Daoy (cell line): ENCODE measurements around the gene MACF1. TPM values are rescaled to one million over a fixed set of nuclear protein-coding genes. Genes with fewer than 3 reads are reported as not detected.
A peak's percentile ranks its signal among the peaks of the same experiment; 100 is the strongest.
"Not testable (repeated sequence)": the region's sequence is repeated elsewhere in the genome, so short reads cannot be mapped to it uniquely, and the experiment has no call there.

Experiments used
- DNase-seq: peaks from one replicate; pipeline ENCODE4 v3.0.0-alpha.2; 2015; ENCODE audit warnings: low read depth
- total RNA-seq: library from RNA; depleted of rRNA; stranded (reverse); fragments of >200 nt; shearing (Covaris generic); gene quantifications from 2 replicates; pipeline ENCODE4 v1.2.3, GENCODE V29; 2014

Gene MACF1
- total RNA-seq, 1 experiment from 2014 or later = 117 TPM

DNA sequence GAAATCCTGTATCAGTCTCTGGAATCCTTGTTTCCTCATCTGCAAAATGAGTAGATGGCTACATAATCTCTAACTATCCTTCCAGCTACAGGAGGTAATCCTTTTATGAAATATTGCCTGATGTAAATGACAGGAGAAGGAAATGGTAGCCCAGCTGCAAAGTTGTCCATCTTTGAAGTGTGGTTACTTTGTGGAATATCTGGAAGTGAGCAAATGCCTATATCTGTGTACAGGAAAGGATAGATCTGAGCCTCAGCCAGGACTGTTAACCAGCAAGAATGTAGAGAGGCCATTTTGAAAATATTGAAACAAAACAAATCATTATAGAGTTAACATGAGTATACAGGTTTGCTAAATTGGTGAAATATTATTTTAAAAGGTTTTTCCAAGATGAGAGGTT is 212.1 kb downstream of the MACF1 start:
- DNase-seq = no peak

GRCh38 chr1:39418236-39418635 is 213.7 kb downstream of the MACF1 start:
- DNase-seq = no peak

DNA sequence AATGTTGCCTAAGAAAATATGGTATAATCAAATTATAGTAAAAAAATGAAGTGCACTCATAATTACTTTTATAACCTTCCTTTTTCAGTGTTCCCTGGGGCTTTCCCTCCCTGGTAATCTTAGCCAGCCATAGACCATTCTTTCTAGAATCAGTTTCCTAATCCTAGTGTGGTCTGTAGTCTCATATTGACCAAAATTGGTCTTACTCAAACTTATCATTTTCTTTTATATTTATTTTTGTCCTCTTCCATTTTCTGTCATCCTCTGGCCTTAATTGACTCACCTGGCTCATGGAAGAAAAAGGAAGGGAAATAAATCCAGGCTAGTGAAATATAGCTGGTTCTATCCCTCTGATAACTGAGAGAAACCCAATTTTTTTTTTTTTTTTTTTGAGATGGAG is 216.0 kb downstream of the MACF1 start:
- DNase-seq = no peak

DNA sequence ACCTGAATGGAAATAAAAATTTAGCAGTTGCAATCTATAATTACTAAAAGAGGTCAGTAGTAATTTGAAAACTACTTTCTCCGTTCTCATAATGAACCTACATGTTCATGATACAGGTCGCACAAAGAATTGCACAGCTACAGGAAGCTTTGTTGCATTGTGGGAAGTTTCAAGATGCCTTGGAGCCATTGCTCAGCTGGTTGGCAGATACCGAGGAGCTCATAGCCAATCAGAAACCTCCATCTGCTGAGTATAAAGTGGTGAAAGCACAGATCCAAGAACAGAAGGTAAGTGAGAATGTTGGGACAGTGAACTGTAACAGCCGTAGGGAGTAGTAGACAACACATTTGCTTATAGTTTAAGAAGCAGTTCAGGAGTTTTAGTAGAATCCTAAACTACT is 218.1 kb downstream of the MACF1 start:
- DNase-seq = no peak

- DNase-seq = no peak
These were observed 220.7 kb downstream of the MACF1 start for GRCh38 chr1:39425151-39425550.

DNA sequence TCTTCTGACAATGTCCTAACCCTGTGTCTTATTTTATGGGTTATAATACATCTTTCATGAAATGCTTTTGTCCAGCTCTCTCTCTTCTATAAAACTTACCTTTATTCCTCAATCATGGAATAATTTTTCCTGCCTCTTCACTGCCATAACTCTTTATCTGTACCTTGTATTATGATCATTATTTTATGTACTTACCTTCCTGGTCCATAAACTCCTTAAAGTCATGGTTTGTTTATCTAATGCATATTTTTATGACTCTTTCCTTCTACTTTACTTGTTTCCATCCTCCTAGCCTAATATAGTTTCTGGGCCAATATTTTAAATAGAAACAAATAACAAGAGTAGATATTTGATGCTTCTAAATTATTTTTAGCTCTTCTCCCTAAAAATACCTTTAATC is 221.1 kb downstream of the MACF1 start:
- DNase-seq = no peak

- DNase-seq = no peak
These were observed 221.9 kb downstream of the MACF1 start for GRCh38 chr1:39426346-39426745.

DNA sequence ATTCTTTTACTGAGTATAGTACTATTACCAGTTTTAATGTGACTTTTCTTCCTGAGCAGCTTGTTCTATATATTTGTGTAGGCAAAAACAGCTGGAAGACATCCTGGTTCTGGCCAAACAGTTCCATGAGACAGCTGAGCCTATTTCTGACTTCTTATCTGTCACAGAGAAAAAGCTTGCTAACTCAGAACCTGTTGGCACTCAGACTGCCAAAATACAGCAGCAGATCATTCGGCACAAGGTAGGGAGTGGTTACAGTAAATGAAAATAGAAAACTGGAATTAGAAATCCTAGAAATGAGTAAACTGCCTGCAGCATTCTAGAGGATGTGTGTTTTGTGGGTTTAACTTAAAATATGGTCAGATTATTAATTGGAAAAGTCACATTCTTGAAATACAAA is 222.9 kb downstream of the MACF1 start:
- no peak for DNase-seq

DNA sequence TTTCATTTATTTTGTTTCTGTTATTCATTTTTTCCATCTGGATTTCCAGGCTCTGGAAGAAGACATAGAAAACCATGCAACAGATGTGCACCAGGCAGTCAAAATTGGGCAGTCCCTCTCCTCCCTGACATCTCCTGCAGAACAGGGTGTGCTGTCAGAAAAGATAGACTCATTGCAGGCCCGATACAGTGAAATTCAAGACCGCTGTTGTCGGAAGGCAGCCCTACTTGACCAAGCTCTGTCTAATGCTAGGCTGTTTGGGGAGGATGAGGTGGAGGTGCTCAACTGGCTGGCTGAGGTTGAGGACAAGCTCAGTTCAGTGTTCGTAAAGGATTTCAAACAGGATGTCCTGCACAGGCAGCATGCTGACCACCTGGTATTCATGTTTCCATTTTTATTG is 223.4 kb downstream of the MACF1 start:
- DNase-seq = no peak

DNA sequence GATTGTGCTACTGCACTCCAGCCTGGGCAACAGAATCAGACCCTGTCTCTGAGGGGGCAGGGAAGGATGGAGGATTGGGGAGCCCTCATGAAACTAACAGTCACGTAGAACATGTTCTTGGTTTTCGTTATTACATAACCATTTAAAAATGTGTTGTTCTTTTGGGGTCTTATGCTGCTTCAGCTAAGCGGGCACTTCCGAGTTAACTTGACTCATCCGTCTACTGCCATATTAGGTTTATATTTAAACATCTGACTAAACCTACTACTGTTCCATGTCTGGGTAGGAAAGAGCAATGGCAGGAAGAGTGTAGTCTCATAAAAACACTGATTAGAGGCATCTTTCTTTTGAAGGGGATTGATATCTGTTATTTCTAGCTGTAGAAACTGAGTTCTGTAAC is 227.4 kb downstream of the MACF1 start:
- no peak for DNase-seq

DNA sequence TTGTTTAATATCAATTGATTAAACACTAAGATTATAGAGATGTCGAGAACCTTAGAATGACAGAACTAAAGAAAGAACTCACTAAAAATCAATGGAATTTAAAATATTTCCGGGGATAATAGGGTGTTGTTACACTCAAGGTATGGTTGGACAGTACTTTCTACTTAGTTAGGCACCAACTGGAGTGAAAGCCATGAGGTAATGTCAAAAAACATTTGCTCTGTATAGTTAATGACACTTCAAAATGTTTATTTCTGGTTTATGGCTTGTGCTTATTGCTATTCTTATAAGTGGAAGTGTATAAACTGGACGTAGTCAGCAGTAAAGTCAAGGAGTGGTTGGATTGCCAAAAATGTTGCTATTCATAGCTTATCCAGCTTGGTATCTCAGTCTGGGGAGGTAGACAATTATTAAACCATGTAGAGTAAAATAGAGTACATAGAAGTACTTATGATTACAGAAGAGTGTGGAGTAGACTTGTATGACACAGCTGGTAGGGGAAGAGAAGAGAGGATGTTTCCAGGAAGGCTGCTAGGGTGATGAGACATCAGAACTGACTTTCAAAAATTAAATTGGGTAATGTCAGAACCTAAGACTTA is 230.4 kb downstream of the MACF1 start:
- DNase-seq = no peak

- no peak for DNase-seq
These were observed 231.1 kb downstream of the MACF1 start for GRCh38 chr1:39435597-39435996.

GRCh38 chr1:39436842-39437241 is 232.3 kb downstream of the MACF1 start:
- no peak for DNase-seq

DNA sequence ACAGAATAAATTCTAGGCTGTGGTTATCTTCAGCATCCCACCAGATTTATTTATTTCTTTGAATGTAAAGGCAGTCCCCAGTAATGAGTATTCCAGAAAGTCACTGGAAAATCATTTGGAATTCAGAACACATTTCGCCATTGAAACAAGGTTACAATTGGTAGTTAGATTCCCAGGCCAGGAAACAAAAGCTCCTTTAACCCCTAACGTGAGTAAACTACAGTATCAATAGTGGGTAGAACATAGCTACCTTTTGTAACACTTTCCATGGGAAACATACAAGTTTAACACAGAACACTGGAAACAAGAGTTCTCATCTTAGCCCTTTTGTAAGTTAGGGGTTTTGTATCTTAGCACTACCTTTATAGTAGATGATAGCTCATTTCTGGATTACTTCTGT is 233.5 kb downstream of the MACF1 start:
- DNase-seq = no peak

DNA sequence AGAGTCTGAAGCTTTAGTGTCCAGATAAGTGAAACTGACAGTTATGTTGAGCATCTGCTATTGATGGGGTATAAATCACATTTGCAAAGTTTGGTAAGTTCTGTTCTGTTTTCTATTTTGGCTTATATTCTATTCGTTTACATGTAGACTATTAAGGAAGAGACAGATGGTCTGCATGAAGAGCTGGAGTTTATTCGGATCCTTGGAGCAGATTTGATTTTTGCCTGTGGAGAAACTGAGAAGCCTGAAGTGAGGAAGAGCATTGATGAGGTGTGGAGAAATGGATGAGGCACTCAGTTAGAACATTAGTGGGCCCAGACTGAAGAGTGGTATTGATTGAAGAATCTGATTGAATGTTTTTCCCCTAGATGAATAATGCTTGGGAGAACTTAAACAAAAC is 236.4 kb downstream of the MACF1 start:
- no peak for DNase-seq

DNA sequence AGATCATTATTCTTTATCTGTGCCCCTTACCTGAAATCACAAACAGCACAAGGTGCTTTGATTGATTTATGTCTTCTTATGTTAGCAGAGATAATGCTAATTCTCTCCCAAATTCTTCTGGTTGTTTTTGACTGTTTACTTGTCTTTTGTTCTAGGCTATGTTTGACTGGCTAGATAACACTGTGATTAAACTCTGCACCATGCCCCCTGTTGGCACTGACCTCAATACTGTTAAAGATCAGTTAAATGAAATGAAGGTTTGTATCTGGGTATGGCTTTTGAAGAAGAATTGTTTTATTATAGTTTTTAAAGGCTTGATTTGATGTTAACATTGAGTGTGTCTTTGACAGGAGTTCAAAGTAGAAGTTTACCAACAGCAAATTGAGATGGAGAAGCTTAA is 237.3 kb downstream of the MACF1 start:
- no peak for DNase-seq

DNA sequence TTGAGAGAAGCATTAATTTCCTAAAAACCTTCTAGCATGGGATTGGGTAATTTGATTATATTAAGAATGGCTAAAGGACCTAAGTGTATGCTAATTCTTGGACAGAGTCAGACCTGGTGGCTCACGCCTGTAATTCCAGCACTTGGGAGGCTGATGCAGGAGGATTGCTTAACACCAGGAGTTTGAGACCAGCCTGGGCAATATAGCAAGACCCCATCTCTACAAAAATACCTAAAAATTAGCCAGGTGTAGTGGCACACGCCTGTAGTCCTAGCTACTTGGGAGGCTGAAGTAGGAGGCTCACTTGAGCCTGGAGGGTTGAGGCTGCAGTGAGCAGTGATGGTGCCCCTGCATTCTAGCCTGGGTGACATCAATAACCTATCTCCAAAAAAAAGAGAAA is 241.1 kb downstream of the MACF1 start:
- no peak for DNase-seq

DNA sequence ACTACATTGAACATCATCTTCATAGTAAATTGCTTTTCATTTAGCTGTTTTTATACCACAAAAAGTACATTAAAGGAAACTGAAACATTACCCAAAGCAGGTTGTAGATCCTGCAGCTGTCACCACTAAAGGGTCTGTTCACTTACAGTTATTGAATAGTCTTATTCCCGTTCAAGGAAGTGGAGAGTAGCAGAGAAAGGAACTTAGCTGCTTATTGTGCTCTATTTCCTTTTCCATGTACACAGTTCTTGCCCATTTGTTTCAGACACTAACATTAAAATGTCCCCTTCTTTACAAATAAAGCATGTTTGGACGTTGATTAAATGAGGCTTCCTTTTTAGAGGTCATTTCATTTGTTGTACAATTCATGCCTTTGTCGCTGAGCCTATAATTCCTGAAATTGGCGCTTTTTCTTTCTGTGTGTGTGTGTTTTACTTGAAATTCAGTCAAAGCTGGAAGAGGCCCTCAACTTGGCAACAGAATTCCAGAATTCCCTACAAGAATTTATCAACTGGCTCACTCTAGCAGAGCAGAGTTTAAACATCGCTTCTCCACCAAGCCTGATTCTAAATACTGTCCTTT is 242.6 kb downstream of the MACF1 start:
- no peak for DNase-seq

DNA sequence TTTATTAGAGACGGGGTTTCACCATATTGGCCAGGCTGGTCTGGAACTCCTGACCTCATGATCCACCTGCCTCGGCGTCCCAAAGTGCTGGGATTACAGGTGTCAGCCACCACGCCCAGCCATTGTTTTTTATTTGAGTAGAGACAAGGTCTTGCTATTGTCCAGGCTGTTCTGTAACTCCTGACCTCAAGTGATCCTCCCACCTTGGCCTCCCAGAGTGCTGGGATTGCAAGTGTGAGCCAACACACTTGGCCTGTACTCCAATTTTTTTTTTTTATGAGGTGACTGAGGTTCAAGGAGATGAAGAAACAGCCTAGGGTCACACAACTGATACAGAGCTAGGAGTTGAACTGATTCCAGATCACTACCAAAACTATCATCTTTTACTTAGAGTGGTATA is 245.5 kb downstream of the MACF1 start:
- DNase-seq = not testable (repeated sequence)

GRCh38 chr1:39450956-39451606 is 246.6 kb downstream of the MACF1 start:
- no peak for DNase-seq

DNA sequence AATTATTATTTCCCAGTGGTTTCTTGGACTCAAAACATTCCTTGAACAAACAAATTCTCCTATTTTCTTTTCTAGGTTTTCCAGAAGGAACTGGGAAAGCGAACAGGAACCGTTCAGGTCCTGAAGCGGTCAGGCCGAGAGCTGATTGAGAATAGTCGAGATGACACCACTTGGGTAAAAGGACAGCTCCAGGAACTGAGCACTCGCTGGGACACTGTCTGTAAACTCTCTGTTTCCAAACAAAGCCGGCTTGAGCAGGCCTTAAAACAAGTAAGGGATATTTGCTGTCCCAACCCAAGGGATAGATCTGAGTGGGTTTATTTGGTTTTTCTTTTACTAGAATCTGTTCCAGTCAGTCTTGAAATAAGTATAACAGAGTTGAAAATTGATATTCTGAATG is 247.6 kb downstream of the MACF1 start:
- no peak for DNase-seq

DNA sequence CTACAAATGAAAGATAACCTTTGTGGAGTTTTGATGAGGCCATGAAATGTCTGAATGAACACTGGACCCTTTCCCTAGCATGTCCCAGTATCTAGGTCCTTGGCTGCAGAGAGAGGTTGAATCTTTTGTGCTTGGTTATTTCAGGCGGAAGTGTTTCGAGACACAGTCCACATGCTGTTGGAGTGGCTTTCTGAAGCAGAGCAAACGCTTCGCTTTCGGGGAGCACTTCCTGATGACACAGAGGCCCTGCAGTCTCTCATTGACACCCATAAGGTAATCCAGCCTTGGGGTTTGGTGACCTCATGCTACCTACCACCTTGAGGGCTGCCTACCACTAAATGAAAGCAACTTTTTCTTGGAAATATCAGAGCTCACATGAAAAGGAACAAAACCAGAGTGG is 248.0 kb downstream of the MACF1 start:
- DNase-seq = no peak

- DNase-seq = peak; percentile 14
These were observed 249.1 kb downstream of the MACF1 start for GRCh38 chr1:39453603-39454002.

GRCh38 chr1:39458991-39459390 is 254.5 kb downstream of the MACF1 start:
- no peak for DNase-seq
